HepG2 (cell line): ENCODE results near the gene GJD3. TPM values are rescaled to one million over a fixed set of nuclear protein-coding genes. Genes with fewer than 3 reads are reported as not detected.

Experiments used
- ATF1 ChIP-seq: IDR thresholded peaks from 2 replicates; pipeline ENCODE4 v1.6.1; 2016; ENCODE audit warnings: mild to moderate bottlenecking, control low read depth
- ATF7-NPFF ChIP-seq: sonication (generic); formaldehyde crosslinking; IDR thresholded peaks from 2 replicates; pipeline ENCODE4 v1.8.1; 2023; ENCODE audit warnings: mild to moderate bottlenecking, low read depth, missing genetic modification reagents, moderate library complexity
- BCLAF1 ChIP-seq: fragments of 450-650 bp; IDR thresholded peaks from 2 replicates; pipeline ENCODE4 v1.6.1; 2017; ENCODE audit warnings: mild to moderate bottlenecking
- CBFB ChIP-seq: sonication (generic); formaldehyde crosslinking; IDR thresholded peaks from 2 replicates; pipeline ENCODE4 v1.4.0; 2020; ENCODE audit warnings: missing genetic modification reagents
- EZH2 ChIP-seq: conservative IDR thresholded peaks from 2 replicates; pipeline ENCODE4 v1.6.1; 2012; ENCODE audit warnings: mild to moderate bottlenecking, low read depth, low read length, moderate library complexity
- KDM5A ChIP-seq: fragments of 200-600 bp; sonication (generic); IDR thresholded peaks from 2 replicates; pipeline ENCODE4 v1.7.0; 2018; ENCODE audit warnings: antibody characterized with exemption, mild to moderate bottlenecking, low read length, borderline replicate concordance
- NPAS2 ChIP-seq: sonication (generic); formaldehyde crosslinking; IDR thresholded peaks from 2 replicates; pipeline ENCODE4 v1.8.0; 2022; ENCODE audit warnings: mild to moderate bottlenecking, missing genetic modification reagents, borderline replicate concordance
- NR2F1 ChIP-seq, 2 experiments: fragments of 450-650 bp in 1 of 2; formaldehyde crosslinking in 1 of 2; IDR thresholded peaks; 2 replicates each; pipeline versions ENCODE4 v1.5.0 to v1.6.1; 2016 to 2020; ENCODE audit warnings: mild to moderate bottlenecking in 1 of 2, missing compliant biosample characterization in 1 of 2, missing genetic modification reagents in 1 of 2, moderate library complexity in 1 of 2
- SETDB1 ChIP-seq: sonication (generic); formaldehyde crosslinking; IDR thresholded peaks from 2 replicates; pipeline ENCODE4 v1.5.1; 2020; ENCODE audit warnings: missing genetic modification reagents, mild to moderate bottlenecking, borderline replicate concordance
- SMARCE1 ChIP-seq: fragments of 450-650 bp; IDR thresholded peaks from 2 replicates; pipeline ENCODE4 v1.6.1; 2017; ENCODE audit warnings: borderline replicate concordance
- TEAD2 ChIP-seq: sonication (generic); formaldehyde crosslinking; IDR thresholded peaks from 2 replicates; pipeline ENCODE4 v1.9.0; 2021; ENCODE audit warnings: missing genetic modification reagents
- TMF1 ChIP-seq: sonication (generic); formaldehyde crosslinking; IDR thresholded peaks from 2 replicates; pipeline ENCODE4 v1.8.1; 2022; ENCODE audit warnings: low read depth, missing genetic modification reagents
- ZBTB20 ChIP-seq: sonication (generic); formaldehyde crosslinking; IDR thresholded peaks from 2 replicates; pipeline ENCODE4 v1.8.1; 2023; ENCODE audit warnings: missing genetic modification reagents, low read depth, mild to moderate bottlenecking, borderline replicate concordance
- ZNF557 ChIP-seq: sonication (generic); formaldehyde crosslinking; IDR thresholded peaks from 2 replicates; pipeline ENCODE4 v1.4.0; 2020; ENCODE audit warnings: missing genetic modification reagents
- ZNF740 ChIP-seq: sonication (generic); formaldehyde crosslinking; IDR thresholded peaks from 2 replicates; pipeline ENCODE4 v1.4.0; 2020; ENCODE audit warnings: missing genetic modification reagents
- polyA plus RNA-seq, 8 experiments: library from polyadenylated mRNA; depleted of rRNA in 3 of 8; stranded (reverse) in 7 of 8; unstranded in 1 of 8; fragments of >200 nt; fragmentation: Illumina TruSeq in 4 of 8; extraction: Trizol in 4 of 8; gene quantifications; 2 replicates each; pipeline versions ENCODE4 v1.2.1 to v1.2.3, GENCODE V29; 2011 to 2016; ENCODE audit warnings: low read depth in 4 of 8, missing spikeins in 1 of 8, mixed read lengths in 1 of 8; ENCODE audit not compliant: insufficient read depth in 1 of 8
- total RNA-seq, 5 experiments: library from RNA; depleted of rRNA; stranded (reverse); fragments of >200 nt; fragmentation: Illumina TruSeq; extraction: Trizol; gene quantifications; 2 replicates each; pipeline ENCODE4 v1.2.3, GENCODE V29; 2016; ENCODE audit warnings: low read depth in 1 of 5
- TF ChIP-seq, protein P1 (sequence below): sonication (generic); formaldehyde crosslinking; IDR thresholded peaks from 2 replicates; pipeline ENCODE4 v1.8.0; 2022; ENCODE audit warnings: mild to moderate bottlenecking, missing genetic modification reagents
- TF ChIP-seq, protein P2 (sequence below): sonication (generic); formaldehyde crosslinking; IDR thresholded peaks from 2 replicates; pipeline ENCODE4 v1.4.0; 2020; ENCODE audit warnings: missing genetic modification reagents, borderline replicate concordance

GJD3 gene
- total and polyA plus RNA-seq, 2 of the 13 experiments (the other 11 are each of a cell fraction or from before 2014, with no cell fraction given) = not detected

GRCh38 chr17:40341808-40342503, 22.6 kb downstream of the GJD3 start (continued):
- TF ChIP-seq ZNF740 = peak; percentile 86
- no peak for TF ChIP-seq ATF1 (CRISPR knock-in tag)
- TF ChIP-seq ZNF557 (CRISPR knock-in tag) = no peak
- TF ChIP-seq CBFB (CRISPR knock-in tag) = no peak
- no peak for TF ChIP-seq TEAD2 (CRISPR knock-in tag)
- no peak for TF ChIP-seq TMF1 (CRISPR knock-in tag)
- 0 out of 4 replicates have a peak, but pooled peaks of 1 of the 2 experiments have one; percentile 24 for TF ChIP-seq NR2F1 (CRISPR knock-in tag; IDR thresholded peaks at IDR 0.05)
- TF ChIP-seq ATF7-NPFF (CRISPR knock-in tag) = peak; percentile 32; the same call in 1 of the 2 replicates
- no peak for TF ChIP-seq ZBTB20 (CRISPR knock-in tag)
- TF ChIP-seq, protein P1, sequence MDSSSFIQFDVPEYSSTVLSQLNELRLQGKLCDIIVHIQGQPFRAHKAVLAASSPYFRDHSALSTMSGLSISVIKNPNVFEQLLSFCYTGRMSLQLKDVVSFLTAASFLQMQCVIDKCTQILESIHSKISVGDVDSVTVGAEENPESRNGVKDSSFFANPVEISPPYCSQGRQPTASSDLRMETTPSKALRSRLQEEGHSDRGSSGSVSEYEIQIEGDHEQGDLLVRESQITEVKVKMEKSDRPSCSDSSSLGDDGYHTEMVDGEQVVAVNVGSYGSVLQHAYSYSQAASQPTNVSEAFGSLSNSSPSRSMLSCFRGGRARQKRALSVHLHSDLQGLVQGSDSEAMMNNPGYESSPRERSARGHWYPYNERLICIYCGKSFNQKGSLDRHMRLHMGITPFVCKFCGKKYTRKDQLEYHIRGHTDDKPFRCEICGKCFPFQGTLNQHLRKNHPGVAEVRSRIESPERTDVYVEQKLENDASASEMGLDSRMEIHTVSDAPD (CRISPR knock-in tag) = no peak
- TF ChIP-seq, protein P2, sequence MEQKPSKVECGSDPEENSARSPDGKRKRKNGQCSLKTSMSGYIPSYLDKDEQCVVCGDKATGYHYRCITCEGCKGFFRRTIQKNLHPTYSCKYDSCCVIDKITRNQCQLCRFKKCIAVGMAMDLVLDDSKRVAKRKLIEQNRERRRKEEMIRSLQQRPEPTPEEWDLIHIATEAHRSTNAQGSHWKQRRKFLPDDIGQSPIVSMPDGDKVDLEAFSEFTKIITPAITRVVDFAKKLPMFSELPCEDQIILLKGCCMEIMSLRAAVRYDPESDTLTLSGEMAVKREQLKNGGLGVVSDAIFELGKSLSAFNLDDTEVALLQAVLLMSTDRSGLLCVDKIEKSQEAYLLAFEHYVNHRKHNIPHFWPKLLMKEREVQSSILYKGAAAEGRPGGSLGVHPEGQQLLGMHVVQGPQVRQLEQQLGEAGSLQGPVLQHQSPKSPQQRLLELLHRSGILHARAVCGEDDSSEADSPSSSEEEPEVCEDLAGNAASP (CRISPR knock-in tag) = no peak
- no peak for TF ChIP-seq NPAS2 (CRISPR knock-in tag)
- no peak for TF ChIP-seq EZH2
- TF ChIP-seq KDM5A = peak; percentile 26; the same call in 1 of the 2 replicates
- no peak for TF ChIP-seq BCLAF1
- TF ChIP-seq SETDB1 (CRISPR knock-in tag) = no peak
- TF ChIP-seq SMARCE1 = no peak
